Activated CD4-positive, alpha-beta memory T cell treated with anti-CD3 and anti-CD28 coated beads for 36 hours (primary cell): ENCODE data around the gene PTPRN2. TPM values are rescaled to one million over a fixed set of nuclear protein-coding genes. Genes with fewer than 3 reads are reported as not detected.
"Not testable (repeated sequence)": the region's sequence is repeated elsewhere in the genome, so short reads cannot be mapped to it uniquely, and the experiment has no call there.

Source experiments
- CTCF ChIA-PET: fragments of 350-600 bp; sonication (Branson Sonifier 250); formaldehyde crosslinking; loops from one replicate; lab custom pipeline; 2021; ENCODE audit warnings: antibody characterized with exemption, inconsistent platforms; lab: Charles Lee
- POLR2A ChIA-PET: fragments of 350-600 bp; sonication (Branson Sonifier 250); formaldehyde crosslinking; loops from one replicate; lab custom pipeline; 2021; ENCODE audit warnings: antibody characterized with exemption; lab: Charles Lee
- DNase-seq: peaks from one replicate; pipeline ENCODE4 v3.0.0-alpha.2; 2020
- H3K27ac Mint-ChIP-seq: one replicate; pipeline ENCODE4 v1.8.0; 2021; ENCODE audit warnings: mixed read lengths
- H3K27me3 Mint-ChIP-seq: one replicate; pipeline ENCODE4 v1.8.0; 2021; ENCODE audit warnings: mixed read lengths
- H3K36me3 Mint-ChIP-seq: one replicate; pipeline ENCODE4 v1.8.0; 2021; ENCODE audit warnings: mixed read lengths
- H3K4me1 Mint-ChIP-seq: one replicate; pipeline ENCODE4 v1.8.0; 2021; ENCODE audit warnings: low read depth, mixed read lengths
- H3K4me3 Mint-ChIP-seq: one replicate; pipeline ENCODE4 v1.8.0; 2021; ENCODE audit warnings: mild to moderate bottlenecking, mixed read lengths
- H3K9me3 Mint-ChIP-seq: one replicate; pipeline ENCODE4 v1.8.0; 2021; ENCODE audit warnings: mixed read lengths
- intact Hi-C: fragments of 100-400 bp; cut with micrococcal nuclease; formaldehyde crosslinking; loops from one replicate; pipeline ENCODE4 v1.15.1; 2023
- total RNA-seq, 2 experiments: library from RNA; stranded (reverse); gene quantifications; one replicate each; pipeline ENCODE4 v1.2.3, GENCODE V29; 2021

Gene PTPRN2
- total RNA-seq, 2 experiments from 2014 or later, result 0.51 to 0.64 TPM

GRCh38 chr7:157789094-157789493, 798.5 kb downstream of the PTPRN2 start:
- Mint-ChIP-seq H3K36me3 (no peaks in the 10 kb centered on the region), H3K4me3 (no peak overlapping the region), H3K27ac (no peak overlapping the region), H3K9me3 (no peaks in the 10 kb centered on the region), H3K4me1 (no peaks in the 10 kb centered on the region), H3K27me3 (no peaks in the 10 kb centered on the region)
- CTCF ChIA-PET, result no interaction called here
- intact Hi-C loops, result no loop called here
- no peak for DNase-seq
- POLR2A ChIA-PET, result no interaction called here

GRCh38 chr7:157788573-157788972, 799.0 kb downstream of the PTPRN2 start:
- H3K27ac Mint-ChIP-seq, result no peak overlapping the region
- H3K9me3 Mint-ChIP-seq, result no peaks in the 10 kb centered on the region
- no peak overlapping the region for H3K4me3 Mint-ChIP-seq
- ChIA-PET POLR2A (no interaction called here), CTCF (no interaction called here)
- no peaks in the 10 kb centered on the region for H3K27me3 Mint-ChIP-seq
- H3K36me3 Mint-ChIP-seq, result no peaks in the 10 kb centered on the region
- DNase-seq, result no peak
- intact Hi-C loops, result no loop called here
- H3K4me1 Mint-ChIP-seq, result no peaks in the 10 kb centered on the region

GRCh38 chr7:157787275-157787701, 800.3 kb downstream of the PTPRN2 start:
- no peaks in the 10 kb centered on the region for H3K27me3 Mint-ChIP-seq
- no peaks in the 10 kb centered on the region for H3K36me3 Mint-ChIP-seq
- no peaks in the 10 kb centered on the region for H3K4me1 Mint-ChIP-seq
- H3K9me3 Mint-ChIP-seq, result no peaks in the 10 kb centered on the region
- DNase-seq, result no peak
- H3K4me3 Mint-ChIP-seq, result no peak overlapping the region
- ChIA-PET POLR2A (no interaction called here), CTCF (no interaction called here)
- no peak overlapping the region for H3K27ac Mint-ChIP-seq
- intact Hi-C loops, result no loop called here

GRCh38 chr7:157786375-157787274, 801.0 kb downstream of the PTPRN2 start:
- DNase-seq, result no peak
- ChIA-PET CTCF (no interaction called here), POLR2A (no interaction called here)
- Mint-ChIP-seq H3K9me3 (no peaks in the 10 kb centered on the region), H3K4me3 (no peak overlapping the region), H3K36me3 (no peaks in the 10 kb centered on the region), H3K4me1 (no peaks in the 10 kb centered on the region), H3K27me3 (no peaks in the 10 kb centered on the region), H3K27ac (no peak overlapping the region)
- intact Hi-C loops, result no loop called here

- DNase-seq, result no peak
- H3K9me3 Mint-ChIP-seq, result no peaks in the 10 kb centered on the region
- no peaks in the 10 kb centered on the region for H3K27me3 Mint-ChIP-seq
- H3K27ac Mint-ChIP-seq, result no peak overlapping the region
- intact Hi-C loops, result no loop called here
- H3K4me1 Mint-ChIP-seq, result no peaks in the 10 kb centered on the region
- H3K4me3 Mint-ChIP-seq, result no peak overlapping the region
- CTCF ChIA-PET, result no interaction called here
- POLR2A ChIA-PET, result no interaction called here
- H3K36me3 Mint-ChIP-seq, result no peaks in the 10 kb centered on the region
Observed at GRCh38 chr7:157785486-157786186, 802.0 kb downstream of the PTPRN2 start.

GRCh38 chr7:157784979-157785441, 802.6 kb downstream of the PTPRN2 start:
- Mint-ChIP-seq H3K36me3 (no peaks in the 10 kb centered on the region), H3K27ac (no peak overlapping the region), H3K4me1 (no peaks in the 10 kb centered on the region), H3K4me3 (no peak overlapping the region), H3K9me3 (no peaks in the 10 kb centered on the region), H3K27me3 (no peaks in the 10 kb centered on the region)
- POLR2A ChIA-PET, result no interaction called here
- intact Hi-C loops, result no loop called here
- CTCF ChIA-PET, result no interaction called here
- no peak for DNase-seq

- H3K4me3 Mint-ChIP-seq, result no peak overlapping the region
- no peak for DNase-seq
- POLR2A ChIA-PET, result no interaction called here
Observed at GRCh38 chr7:157784041-157784835, 803.4 kb downstream of the PTPRN2 start.

GRCh38 chr7:157782041-157782440, 805.6 kb downstream of the PTPRN2 start:
- Mint-ChIP-seq H3K4me1 (no peaks in the 10 kb centered on the region), H3K9me3 (no peaks in the 10 kb centered on the region), H3K36me3 (no peaks in the 10 kb centered on the region), H3K27me3 (peaks cover 5% of the 10 kb centered on the region), H3K4me3 (no peak overlapping the region), H3K27ac (no peak overlapping the region)
- CTCF ChIA-PET, result no interaction called here
- POLR2A ChIA-PET, result no interaction called here
- DNase-seq, result no peak
- intact Hi-C loops, result no loop called here

More at GRCh38 chr7:157784041-157784835, 803.4 kb downstream of the PTPRN2 start:
- Mint-ChIP-seq H3K9me3 (no peaks in the 10 kb centered on the region), H3K27me3 (no peaks in the 10 kb centered on the region), H3K36me3 (no peaks in the 10 kb centered on the region), H3K4me1 (no peaks in the 10 kb centered on the region), H3K27ac (no peak overlapping the region)
- CTCF ChIA-PET, result no interaction called here
- intact Hi-C loops, result no loop called here

GRCh38 chr7:157780721-157781120, 806.9 kb downstream of the PTPRN2 start:
- Mint-ChIP-seq H3K36me3 (no peaks in the 10 kb centered on the region), H3K4me1 (no peaks in the 10 kb centered on the region), H3K9me3 (no peaks in the 10 kb centered on the region), H3K4me3 (no peak overlapping the region), H3K27ac (no peak overlapping the region), H3K27me3 (peaks cover 7% of the 10 kb centered on the region)
- intact Hi-C loops, result no loop called here
- no peak for DNase-seq
- POLR2A ChIA-PET, result no interaction called here
- CTCF ChIA-PET, result no interaction called here

- H3K27me3 Mint-ChIP-seq, result peaks cover 7% of the 10 kb centered on the region
- ChIA-PET POLR2A (no interaction called here), CTCF (no interaction called here)
- no peaks in the 10 kb centered on the region for H3K36me3 Mint-ChIP-seq
- no peak for DNase-seq
- H3K9me3 Mint-ChIP-seq, result no peaks in the 10 kb centered on the region
- no peaks in the 10 kb centered on the region for H3K4me1 Mint-ChIP-seq
- intact Hi-C loops, result no loop called here
- H3K4me3 Mint-ChIP-seq, result no peak overlapping the region
- H3K27ac Mint-ChIP-seq, result no peak overlapping the region
Observed at GRCh38 chr7:157780312-157780711, 807.3 kb downstream of the PTPRN2 start.

- Mint-ChIP-seq H3K27me3 (peaks cover 7% of the 10 kb centered on the region), H3K9me3 (no peaks in the 10 kb centered on the region), H3K36me3 (no peaks in the 10 kb centered on the region), H3K4me1 (no peaks in the 10 kb centered on the region), H3K27ac (no peak overlapping the region), H3K4me3 (no peak overlapping the region)
- intact Hi-C loops, result no loop called here
- CTCF ChIA-PET, result no interaction called here
- POLR2A ChIA-PET, result no interaction called here
- no peak for DNase-seq
Observed at GRCh38 chr7:157779206-157779605, 808.4 kb downstream of the PTPRN2 start.

- DNase-seq, H3K27me3 Mint-ChIP-seq, H3K36me3 Mint-ChIP-seq, intact Hi-C loops, H3K9me3 Mint-ChIP-seq, H3K27ac Mint-ChIP-seq, CTCF ChIA-PET, H3K4me1 Mint-ChIP-seq, POLR2A ChIA-PET, H3K4me3 Mint-ChIP-seq: not testable (repeated sequence)
Observed at GRCh38 chr7:157777194-157777762, 810.3 kb downstream of the PTPRN2 start.
